Central memory CD8-positive, alpha-beta T cell (primary cell): Measurements from ENCODE around the gene TFCP2L1.

Source experiments
- ATAC-seq: fragments of 150-1000 bp; cut with Tn5 transposase; replicated peaks from 2 replicates; pipeline ENCODE4 v1.10.0; 2022; ENCODE audit warnings: mild to moderate bottlenecking, moderate FRiP score, moderate number of reproducible peaks; ENCODE audit not compliant: poor library complexity, severe bottlenecking; ENCODE audit errors: extremely low read depth
- DNase-seq, 2 donors: peaks; one replicate each; pipeline ENCODE4 v3.0.0; 2021; ENCODE audit warnings: low spot score in 2 of 2
- H3K27ac Mint-ChIP-seq: one replicate; pipeline ENCODE4 v1.8.0; 2022; ENCODE audit warnings: low read depth, mild to moderate bottlenecking, moderate library complexity, mixed read lengths
- H3K27me3 Mint-ChIP-seq: one replicate; pipeline ENCODE4 v1.8.0; 2022; ENCODE audit warnings: mixed read lengths
- H3K36me3 Mint-ChIP-seq: one replicate; pipeline ENCODE4 v1.8.0; 2022; ENCODE audit warnings: mild to moderate bottlenecking, moderate library complexity, mixed read lengths; ENCODE audit not compliant: insufficient read depth
- H3K4me1 Mint-ChIP-seq: one replicate; pipeline ENCODE4 v1.8.0; 2022; ENCODE audit warnings: mixed read lengths
- H3K4me3 Mint-ChIP-seq: one replicate; pipeline ENCODE4 v1.8.0; 2022; ENCODE audit warnings: mild to moderate bottlenecking, moderate library complexity, mixed read lengths
- H3K9me3 Mint-ChIP-seq: one replicate; pipeline ENCODE4 v1.8.0; 2022; ENCODE audit warnings: mixed read lengths

The TFCP2L1 gene

GRCh38 chr2:121173806-121174205, 111.2 kb downstream of the TFCP2L1 start:
- Mint-ChIP-seq H3K27ac (no peak overlapping the region), H3K36me3 (no peaks in the 10 kb centered on the region), H3K27me3 (peaks cover 71% of the 10 kb centered on the region), H3K9me3 (no peaks in the 10 kb centered on the region), H3K4me1 (no peaks in the 10 kb centered on the region), H3K4me3 (no peak overlapping the region)
- ATAC-seq: no peak
- DNase-seq: no peak

- Mint-ChIP-seq H3K9me3 (no peaks in the 10 kb centered on the region), H3K4me1 (no peaks in the 10 kb centered on the region), H3K27me3 (peaks cover 65% of the 10 kb centered on the region), H3K27ac (no peak overlapping the region), H3K36me3 (no peaks in the 10 kb centered on the region), H3K4me3 (no peak overlapping the region)
- ATAC-seq (no peak), DNase-seq (no peak)
These were observed 111.9 kb downstream of the TFCP2L1 start for GRCh38 chr2:121173112-121173511.

GRCh38 chr2:121172456-121172855, 112.5 kb downstream of the TFCP2L1 start:
- Mint-ChIP-seq H3K27ac (no peak overlapping the region), H3K9me3 (no peaks in the 10 kb centered on the region), H3K27me3 (peaks cover 65% of the 10 kb centered on the region), H3K4me1 (no peaks in the 10 kb centered on the region), H3K4me3 (no peak overlapping the region), H3K36me3 (no peaks in the 10 kb centered on the region)
- ATAC-seq (no peak), DNase-seq (no peak)

- H3K4me3 Mint-ChIP-seq: no peak overlapping the region
These were observed 113.3 kb downstream of the TFCP2L1 start for GRCh38 chr2:121171625-121172119.

GRCh38 chr2:121170577-121170976, 114.4 kb downstream of the TFCP2L1 start:
- DNase-seq (no peak), ATAC-seq (no peak)
- Mint-ChIP-seq H3K36me3 (no peaks in the 10 kb centered on the region), H3K4me1 (no peaks in the 10 kb centered on the region), H3K4me3 (no peak overlapping the region), H3K27ac (no peak overlapping the region), H3K27me3 (peaks cover 55% of the 10 kb centered on the region), H3K9me3 (no peaks in the 10 kb centered on the region)

More at GRCh38 chr2:121171625-121172119, 113.3 kb downstream of the TFCP2L1 start:
- no peak for DNase-seq
- peak; percentile 32 for ATAC-seq
- no peaks in the 10 kb centered on the region for H3K4me1 Mint-ChIP-seq
- no peak overlapping the region for H3K27ac Mint-ChIP-seq
- H3K36me3 Mint-ChIP-seq: no peaks in the 10 kb centered on the region
- H3K27me3 Mint-ChIP-seq: peaks cover 65% of the 10 kb centered on the region
- no peaks in the 10 kb centered on the region for H3K9me3 Mint-ChIP-seq

- Mint-ChIP-seq H3K27me3 (peaks cover 45% of the 10 kb centered on the region), H3K9me3 (no peaks in the 10 kb centered on the region), H3K4me1 (no peaks in the 10 kb centered on the region), H3K27ac (no peak overlapping the region), H3K4me3 (no peak overlapping the region), H3K36me3 (no peaks in the 10 kb centered on the region)
- no peak for ATAC-seq
- no peak for DNase-seq
These were observed 117.6 kb downstream of the TFCP2L1 start for GRCh38 chr2:121167411-121167810.
